Psoas muscle (tissue), 8 donors: ENCODE measurements around the gene CKAP2L. TPM values are rescaled to one million over a fixed set of nuclear protein-coding genes. Genes with fewer than 3 reads are reported as not detected.
"Not testable (repeated sequence)": the region's sequence is repeated elsewhere in the genome, so short reads cannot be mapped to it uniquely, and the experiment has no call there.

Experiments
- ATAC-seq, 4 donors: fragments of 200-7000 bp; cut with Tn5 transposase; one replicate each; pipeline ENCODE4 v1.9.1; 2020; ENCODE audit warnings: moderate library complexity in 3 of 4, mild to moderate bottlenecking in 2 of 4
- DNase-seq, 2 donors: peaks; one replicate each; pipeline ENCODE4 v3.0.0-alpha.2; 2020
- H3K27ac ChIP-seq: fragments of 200-600 bp; one replicate; pipeline ENCODE4 v1.8.0; 2022
- H3K27me3 ChIP-seq, 3 donors: fragments of 200-600 bp in 1 of 3; one replicate each; pipeline versions ENCODE4 v1.6.1 to v1.8.0; 2013 to 2022; ENCODE audit warnings: low read length in 2 of 3, mild to moderate bottlenecking in 2 of 3, moderate library complexity in 1 of 3; ENCODE audit not compliant: insufficient read depth in 3 of 3
- H3K36me3 ChIP-seq, 2 donors: fragments of 200-600 bp in 1 of 2; one replicate each; pipeline versions ENCODE4 v1.6.1 to v1.8.0; 2013 to 2022; ENCODE audit warnings: low read depth in 1 of 2, mild to moderate bottlenecking in 1 of 2, moderate library complexity in 1 of 2; ENCODE audit not compliant: insufficient read depth in 1 of 2
- H3K4me1 ChIP-seq: fragments of 200-600 bp; one replicate; pipeline ENCODE4 v1.8.0; 2022
- H3K4me3 ChIP-seq: fragments of 200-600 bp; one replicate; pipeline ENCODE4 v1.8.0; 2022; ENCODE audit warnings: mild to moderate bottlenecking
- H3K9me3 ChIP-seq: fragments of 200-600 bp; one replicate; pipeline ENCODE4 v1.8.0; 2022
- CTCF ChIP-seq: fragments of 200-600 bp; IDR thresholded peaks from one replicate; pipeline ENCODE4 v1.8.0; 2022; ENCODE audit warnings: antibody characterized with exemption
- WGBS, 3 donors: extraction: QIAGEN DNeasy Blood & Tissue Kit; methylation state at CpG; one replicate each; pipeline versions ENCODE4 v1.1.6 to v1.1.7; 2013; 5-methylcytosine and 5-hydroxymethylcytosine counted together
- intact Hi-C, 2 donors: fragments of 100-400 bp; cut with DNase I; formaldehyde crosslinking; loops; one replicate each; pipeline versions ENCODE4 v1.11.0 to v1.14.2; 2022
- polyA plus RNA-seq, 3 donors: library from polyadenylated mRNA; stranded (reverse); fragments of 200-250 nt; gene quantifications; one replicate each; pipeline ENCODE4 v1.2.3, GENCODE V29; 2013
- total RNA-seq, 4 donors: library from RNA; stranded (reverse); fragmentation: NEBNext Ultra II Directional in 2 of 4; extraction: Animal tissue kit (Norgen Biotek cat#: 25700) in 2 of 4; gene quantifications; one replicate each; pipeline versions ENCODE4 v1.2.1 to v1.2.4, GENCODE V29; 2021 to 2023
- donor health status: healthy with polysubstance abuse.
- donor health status: DM: no; HTN: no; CAD: no; lungs with moderate emphysema.
- donor health status: Bipolar disorder and iron deficiency.
- donor health status: healthy.
- donor health status: DM: yes; HTN: yes; CAD: no.
- donor health status: DM: no; HTN: no; CAD: no.
- donor health status: DM: no; HTN: no; CAD: no.
- donor health status: DM: yes; HTN: yes; CAD: no.

Gene CKAP2L
- total and polyA plus RNA-seq, 7 donors, result 0.05 to 0.19 (median 0.09) TPM; not detected in 3

- Histone ChIP-seq H3K9me3 (no peaks in the 10 kb centered on the region), H3K27ac (no peak overlapping the region)
These were observed 55.4 kb downstream of the CKAP2L start for GRCh38 chr2:112708968-112709367.

DNA sequence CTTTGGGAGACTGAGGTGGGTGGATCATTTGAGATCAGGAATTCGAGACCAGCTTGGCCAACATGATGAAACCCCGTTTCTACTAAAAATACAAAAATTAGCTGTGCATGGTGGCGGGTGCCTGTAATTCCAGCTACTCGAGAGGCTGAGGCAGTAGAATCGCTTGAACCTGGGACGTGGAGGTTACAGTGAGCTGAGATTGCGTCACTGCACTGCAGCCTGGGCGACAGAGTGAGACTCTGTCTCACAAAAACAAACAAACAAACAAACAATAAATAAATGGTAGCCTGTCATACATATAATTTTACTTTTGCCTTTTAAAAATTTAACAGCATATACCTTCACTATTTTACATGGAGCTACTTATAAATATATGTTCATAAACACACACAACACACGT is 57.5 kb downstream of the CKAP2L start:
- intact Hi-C loops, H3K36me3 ChIP-seq, H3K27me3 ChIP-seq, H3K4me1 ChIP-seq, H3K27ac ChIP-seq, DNase-seq, H3K4me3 ChIP-seq, ATAC-seq, H3K9me3 ChIP-seq: not testable (repeated sequence)
- WGBS, 3 donors, result 73 to 84% (median 78%) methylated on average over 9 of the region's 9 CpGs

More at GRCh38 chr2:112708968-112709367, 55.4 kb downstream of the CKAP2L start:
- Histone ChIP-seq H3K36me3 (no peaks in the 10 kb centered on the region), H3K27me3 (no peaks in the 10 kb centered on the region), H3K4me1 (no peaks in the 10 kb centered on the region), H3K4me3 (no peak overlapping the region)
- ATAC-seq (no peak), DNase-seq (no peak)
- WGBS, 3 donors, result 56 to 64% (median 62%) methylated on average over 10 of the region's 10 CpGs
- intact Hi-C loops, result no loop called here
- no peak for TF ChIP-seq CTCF

DNA sequence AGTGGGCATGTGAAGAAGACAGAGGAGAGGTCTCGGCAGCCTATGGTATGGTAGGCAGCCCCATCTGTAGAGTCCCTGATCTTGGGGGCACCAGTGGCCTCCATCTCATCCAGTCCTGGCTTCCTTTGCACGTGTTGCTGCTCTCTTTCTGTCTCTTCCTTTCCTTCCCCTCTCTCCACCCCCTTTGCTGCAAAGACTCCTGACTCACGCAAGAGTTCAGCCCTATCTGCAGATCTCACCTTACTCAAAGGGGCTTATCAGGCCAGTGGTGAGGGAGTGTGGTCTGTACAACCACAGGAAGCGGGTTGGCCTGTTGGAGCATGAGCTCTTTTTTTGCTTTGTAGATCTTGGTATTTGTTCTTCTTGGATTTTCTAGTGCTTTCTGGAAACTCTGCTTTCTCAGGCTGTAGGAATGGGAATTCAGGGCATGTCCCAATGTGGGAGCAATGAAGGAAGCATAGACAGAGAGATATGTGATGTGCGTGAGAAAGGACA is 58.2 kb downstream of the CKAP2L start:
- no peak for ATAC-seq
- DNase-seq, result no peak
- H3K4me3 ChIP-seq, result no peak overlapping the region
- no peak overlapping the region for H3K27ac ChIP-seq
- H3K36me3 ChIP-seq, result no peaks in the 10 kb centered on the region
- H3K9me3 ChIP-seq, result no peaks in the 10 kb centered on the region
- WGBS, 3 donors, result 48 to 65% (median 54%) methylated on average over 5 of the region's 5 CpGs
- no peaks in the 10 kb centered on the region for H3K27me3 ChIP-seq
- no peaks in the 10 kb centered on the region for H3K4me1 ChIP-seq
- TF ChIP-seq CTCF, result no peak
- intact Hi-C loops, result no loop called here

- H3K4me1 ChIP-seq, result no peaks in the 10 kb centered on the region
- H3K36me3 ChIP-seq, result no peaks in the 10 kb centered on the region
- WGBS, 3 donors, result 87 to 92% (median 90%) methylated on average over 4 of the region's 4 CpGs
- H3K27me3 ChIP-seq, result no peaks in the 10 kb centered on the region
- no peak overlapping the region for H3K4me3 ChIP-seq
- DNase-seq (no peak), ATAC-seq (no peak)
- H3K9me3 ChIP-seq, result no peaks in the 10 kb centered on the region
- no peak overlapping the region for H3K27ac ChIP-seq
- intact Hi-C loops, result no loop called here
- TF ChIP-seq CTCF, result no peak
These were observed 58.8 kb downstream of the CKAP2L start for GRCh38 chr2:112705575-112705974.

DNA sequence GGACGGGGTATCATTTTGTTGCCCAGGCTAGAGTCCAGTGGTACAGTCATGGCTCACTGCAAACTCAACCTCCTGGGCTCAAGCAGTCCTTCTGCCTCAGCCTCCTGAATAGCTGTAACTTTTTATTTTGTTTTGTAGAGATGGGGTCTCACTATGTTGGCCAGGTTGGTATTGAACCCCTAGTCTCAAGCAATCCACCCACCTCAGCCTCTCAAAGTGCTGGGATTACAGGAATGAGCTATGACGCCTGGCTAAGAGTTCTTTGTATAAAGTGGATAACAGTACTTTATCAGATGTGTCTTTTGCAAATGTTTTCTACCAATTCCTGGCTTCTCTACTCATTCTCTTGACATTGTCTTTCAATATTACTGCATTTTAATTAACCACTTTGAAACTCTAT is 60.7 kb downstream of the CKAP2L start:
- Histone ChIP-seq H3K4me1 (no peaks in the 10 kb centered on the region), H3K9me3 (no peaks in the 10 kb centered on the region), H3K4me3 (no peak overlapping the region), H3K36me3 (no peaks in the 10 kb centered on the region), H3K27ac (no peak overlapping the region), H3K27me3 (no peaks in the 10 kb centered on the region)
- DNase-seq (no peak), ATAC-seq (no peak)
- 45 to 98% (median 70%) methylated on average over 2 of the region's 2 CpGs for WGBS, 3 donors
- no peak for TF ChIP-seq CTCF
- intact Hi-C loops, result no loop called here
